Fibroblast of upper back skin (primary cell): Measurements from ENCODE around the gene PRTN3.
"Not testable (repeated sequence)": the region's sequence is repeated elsewhere in the genome, so short reads cannot be mapped to it uniquely, and the experiment has no call there.

Source experiments
- DNase-seq: peaks from one replicate; pipeline ENCODE4 v3.0.0-alpha.2; 2013

Gene PRTN3

DNA sequence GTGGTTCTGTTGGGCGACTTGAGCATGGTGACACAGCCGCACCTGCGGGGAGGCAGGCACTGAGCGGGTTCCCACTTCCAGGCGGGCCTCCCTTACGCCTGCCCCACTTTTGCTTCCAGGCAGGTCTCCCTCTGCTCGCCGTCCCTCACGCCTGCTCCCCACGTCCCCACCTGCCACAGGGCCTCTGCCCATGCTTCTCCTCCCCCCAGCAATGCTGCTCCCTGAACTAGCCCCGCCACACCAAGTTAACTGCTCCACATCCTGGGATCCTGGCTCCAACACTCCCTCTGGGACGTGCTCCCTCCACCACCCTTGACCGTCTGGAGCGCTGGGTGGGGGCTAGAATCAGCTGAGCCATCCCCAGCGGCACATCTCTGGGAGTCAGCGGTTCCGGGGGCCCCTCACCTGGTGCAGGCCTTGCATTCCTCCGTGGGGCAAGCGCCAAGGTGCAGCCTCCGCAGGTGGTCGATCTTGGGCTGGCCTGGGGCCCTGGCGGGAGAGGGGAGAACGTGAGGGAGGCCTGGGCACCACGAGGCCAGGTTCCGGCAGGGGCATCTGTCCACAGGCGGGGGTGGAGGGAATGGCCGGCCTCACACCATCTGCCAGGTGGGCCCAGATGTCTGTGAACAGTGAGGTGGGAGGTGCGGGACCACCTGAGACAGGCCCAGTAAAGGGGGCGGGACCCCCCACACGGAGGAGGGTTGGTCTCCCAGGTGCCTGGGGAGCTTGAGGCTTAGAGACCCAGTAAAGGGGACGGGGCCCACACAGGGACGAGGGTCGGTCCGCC, 27.9 kb downstream of the PRTN3 start:
- DNase-seq: no peak

DNA sequence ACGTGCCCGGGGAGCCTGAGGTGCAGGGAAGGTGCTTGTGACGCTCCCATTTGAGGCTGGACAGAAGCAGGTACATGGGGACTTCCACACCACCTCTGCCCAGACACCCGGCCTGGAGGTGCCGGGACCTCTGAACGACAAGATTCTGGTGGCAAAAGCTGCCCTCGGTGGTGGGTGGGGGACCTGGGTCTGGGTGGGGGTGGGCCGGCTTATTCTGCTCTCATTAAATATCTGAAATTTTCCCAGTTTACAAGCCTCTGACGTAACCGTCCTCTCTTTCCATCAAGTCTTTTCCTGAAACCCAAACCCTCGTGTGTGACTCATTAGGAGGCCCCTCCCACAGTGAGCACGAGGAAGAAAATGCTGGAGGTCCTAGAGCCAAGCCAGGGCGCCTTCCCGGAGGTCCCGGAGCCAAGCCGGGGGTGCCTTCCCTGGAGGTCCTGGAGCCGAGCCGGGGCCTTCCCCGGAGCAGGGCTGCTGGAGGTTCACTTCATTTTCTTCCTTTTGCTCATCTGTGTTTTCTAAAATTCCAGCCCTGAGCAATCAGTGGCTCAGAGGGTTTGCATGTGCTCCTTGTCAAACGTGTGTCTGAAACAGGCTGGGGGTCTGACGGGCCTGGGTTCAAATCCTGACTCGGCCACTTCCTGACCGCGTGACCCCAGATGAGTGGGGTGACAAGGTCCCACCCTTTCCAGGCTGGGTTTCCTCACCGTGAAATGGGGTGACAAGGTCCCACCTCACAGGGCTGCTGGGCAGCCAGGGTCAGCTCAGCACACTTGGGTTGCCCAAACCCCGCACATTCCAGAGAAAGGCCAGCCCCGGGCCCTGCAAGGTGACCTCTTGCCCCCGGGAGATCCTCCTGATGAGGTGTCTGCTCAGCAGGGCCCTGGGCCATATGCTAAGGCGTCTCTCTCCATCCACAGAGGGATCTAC, 28.7 kb downstream of the PRTN3 start:
- DNase-seq: peak; percentile 96

DNA sequence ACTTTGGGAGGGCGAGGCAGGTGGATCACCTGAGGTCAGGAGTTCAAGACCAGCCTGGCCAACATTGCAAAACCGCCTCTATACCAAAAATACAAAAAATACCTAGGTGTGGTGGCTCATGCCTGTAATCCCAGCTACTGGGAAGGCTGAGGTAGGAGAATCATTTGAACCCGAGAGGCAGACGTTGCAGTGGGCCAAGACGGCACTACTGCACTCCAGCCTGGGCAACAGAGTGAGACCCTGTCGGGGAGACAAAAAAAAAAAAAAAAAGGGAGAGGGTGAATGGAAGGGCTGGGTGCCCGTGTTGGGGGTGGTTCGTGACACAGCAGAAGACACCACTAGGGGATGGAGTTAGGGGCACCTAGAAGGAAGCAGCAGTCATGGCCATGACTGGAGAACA, 29.5 kb downstream of the PRTN3 start:
- no peak for DNase-seq

DNA sequence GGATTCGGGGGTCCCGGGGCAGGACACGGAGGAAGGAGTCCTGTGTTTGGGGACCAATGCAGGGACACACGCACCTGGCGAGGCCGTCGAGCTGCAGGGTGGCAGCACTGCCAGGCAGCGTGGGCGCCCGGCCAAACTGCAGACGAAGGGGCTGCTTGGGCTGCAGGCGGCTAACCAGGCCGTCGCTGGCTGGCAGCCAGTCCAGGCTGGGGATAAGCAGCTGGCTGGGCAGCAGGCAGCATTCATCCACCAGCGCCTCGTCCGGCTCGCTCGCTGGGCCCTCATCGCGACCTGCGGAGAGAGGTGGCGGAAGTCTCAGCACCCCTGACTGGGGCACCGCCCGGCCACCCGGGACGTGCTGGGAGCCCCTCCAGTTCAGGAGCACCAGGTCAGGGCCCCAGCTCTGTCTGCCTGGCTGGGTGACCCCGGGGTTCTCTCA, 30.2 kb downstream of the PRTN3 start:
- DNase-seq: no peak

DNA sequence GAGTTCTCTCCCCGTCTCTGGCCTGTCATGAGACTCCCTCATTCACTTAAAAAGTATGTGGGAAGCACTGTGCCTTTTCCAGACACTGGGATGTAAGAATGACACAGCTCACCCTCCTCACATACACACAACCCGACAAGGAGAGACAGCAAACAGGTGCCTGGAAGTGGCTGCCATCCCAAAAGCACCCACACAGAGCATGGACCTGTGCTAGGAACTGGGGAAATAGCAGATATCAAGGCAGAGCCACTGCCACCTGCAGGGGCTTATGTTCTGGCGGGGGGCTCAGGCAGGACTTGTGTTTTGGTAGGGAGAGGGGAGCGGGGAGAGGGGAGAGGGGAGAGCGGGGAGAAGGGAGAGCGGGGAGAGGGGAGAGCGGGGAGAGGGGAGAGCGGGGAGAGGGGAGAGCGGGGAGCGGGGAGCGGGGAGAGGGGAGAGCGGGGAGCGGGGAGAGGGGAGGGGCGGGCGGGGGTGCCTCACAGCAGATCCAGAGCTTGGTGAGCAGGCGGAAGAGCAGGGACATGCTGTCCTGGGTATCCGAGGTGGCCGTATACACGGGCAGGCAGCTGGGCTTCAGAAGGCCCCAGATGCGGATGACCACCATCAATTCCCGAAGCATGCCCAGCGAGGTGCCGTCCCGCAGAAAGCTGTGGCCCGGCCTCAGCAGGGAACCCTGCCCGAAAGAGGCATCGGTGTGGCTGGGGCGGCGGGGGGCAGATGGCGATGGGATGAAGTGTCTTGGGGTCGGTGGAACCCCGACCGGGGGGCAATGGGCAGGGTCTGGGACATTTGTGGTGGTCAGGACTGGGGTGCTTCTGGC, 30.9 kb downstream of the PRTN3 start:
- no peak for DNase-seq

DNA sequence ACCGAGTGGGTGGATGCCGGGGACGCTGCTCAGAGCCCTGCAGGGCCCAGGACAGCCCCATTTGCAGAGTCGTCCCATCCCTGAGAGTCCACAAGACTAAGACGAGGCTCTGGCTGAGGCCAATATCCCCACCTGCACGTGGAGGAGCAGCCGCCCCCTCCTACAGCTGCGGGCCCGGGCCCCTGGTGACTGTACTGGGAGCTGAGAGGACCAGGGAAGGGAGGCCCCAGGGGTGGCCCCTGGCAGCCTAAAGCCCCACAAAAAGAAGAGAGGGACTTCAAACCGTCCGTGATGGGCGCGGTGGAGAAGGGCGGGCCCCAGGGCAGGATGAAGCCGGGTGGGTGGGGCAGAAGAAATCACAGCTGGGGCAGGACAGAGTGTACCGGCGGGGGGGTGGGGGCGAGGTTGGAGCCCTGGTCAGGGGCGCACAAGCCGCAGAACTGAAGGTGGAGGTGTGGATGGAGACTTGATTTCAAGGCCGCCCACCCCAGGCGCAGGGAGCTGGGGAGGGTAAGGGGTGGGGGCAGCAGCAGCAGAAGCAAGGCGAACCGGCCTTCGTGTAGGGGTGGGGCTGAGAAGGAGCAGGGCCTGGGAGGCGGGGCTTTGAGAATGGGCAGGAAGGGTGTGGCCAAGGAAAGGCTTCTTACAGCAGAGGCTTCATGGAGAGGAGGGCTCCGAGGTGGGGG, 31.6 kb downstream of the PRTN3 start:
- peak; percentile 75 for DNase-seq

DNA sequence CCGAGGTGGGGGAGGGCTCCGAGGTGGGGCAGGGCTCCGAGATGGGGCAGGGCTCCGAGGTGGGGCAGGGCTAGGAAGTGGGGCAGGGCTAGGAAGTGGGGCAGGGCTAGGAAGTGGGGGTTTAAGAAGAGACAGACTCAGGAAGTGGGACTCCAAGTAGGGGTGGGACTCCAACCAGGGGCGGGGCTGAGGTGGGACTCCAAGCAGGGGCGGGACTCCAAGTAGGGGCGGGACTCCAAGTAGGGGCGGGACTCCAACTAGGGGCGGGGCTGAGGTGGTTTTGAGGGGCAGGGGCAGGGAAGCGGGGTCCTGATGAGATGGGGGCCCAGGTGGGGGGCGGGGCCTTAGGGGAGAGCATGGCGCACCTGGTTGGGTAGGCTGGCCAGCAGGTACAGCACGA, 32.3 kb downstream of the PRTN3 start:
- DNase-seq: peak; percentile 62

DNA sequence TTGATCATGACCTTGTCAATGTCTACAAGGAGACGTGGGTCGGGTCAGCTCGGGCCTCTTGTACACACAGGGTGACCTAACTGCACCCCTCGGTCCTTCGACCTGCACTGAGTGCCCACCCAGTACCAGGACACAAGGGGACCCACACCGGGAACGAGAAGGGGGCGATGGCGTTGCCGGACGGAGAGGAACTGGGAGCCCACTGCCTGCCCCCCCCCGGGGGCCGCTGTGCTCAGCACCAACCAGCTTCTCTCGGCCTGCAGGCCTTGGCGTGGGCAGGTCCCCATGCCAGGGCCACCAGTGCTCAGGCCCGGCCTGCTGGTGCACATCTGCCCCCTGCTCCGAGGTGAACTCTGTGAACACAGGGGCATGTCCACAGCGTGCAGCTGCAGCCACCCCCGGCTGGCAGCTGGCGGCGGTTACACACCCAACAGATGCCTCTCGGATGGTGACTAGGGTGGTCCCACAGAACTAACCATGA, 32.8 kb downstream of the PRTN3 start:
- no peak for DNase-seq

DNA sequence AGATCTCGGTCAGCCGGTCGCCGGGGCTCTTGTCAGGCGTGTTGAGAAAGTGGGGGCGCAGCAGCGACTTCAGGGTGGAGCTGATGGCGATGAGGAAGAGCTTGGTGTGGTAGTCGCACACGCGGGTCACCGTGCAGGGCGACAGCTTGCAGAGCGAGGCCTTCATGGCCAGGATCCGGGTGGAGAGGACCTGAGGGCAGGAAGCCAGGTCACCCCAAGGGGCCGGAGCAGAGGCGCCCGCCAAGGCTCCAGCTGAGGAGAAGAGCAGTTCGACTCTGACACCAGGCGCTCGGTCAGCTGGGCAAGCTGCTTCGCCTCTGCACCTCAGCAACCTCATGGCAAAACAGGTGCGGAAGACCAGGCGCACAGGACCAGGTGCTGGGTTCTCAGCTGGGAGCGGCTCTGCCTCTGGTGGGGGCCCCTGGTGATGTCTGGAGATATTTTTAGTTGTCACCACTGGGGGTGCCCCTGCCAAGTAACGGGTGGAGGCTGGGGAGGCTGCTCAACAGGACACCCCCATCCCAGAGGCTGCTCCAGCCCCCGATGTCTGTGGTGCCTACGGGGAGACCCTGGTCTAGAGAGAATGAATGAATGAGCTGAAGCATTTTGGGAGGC, 34.6 kb downstream of the PRTN3 start:
- no peak for DNase-seq

DNA sequence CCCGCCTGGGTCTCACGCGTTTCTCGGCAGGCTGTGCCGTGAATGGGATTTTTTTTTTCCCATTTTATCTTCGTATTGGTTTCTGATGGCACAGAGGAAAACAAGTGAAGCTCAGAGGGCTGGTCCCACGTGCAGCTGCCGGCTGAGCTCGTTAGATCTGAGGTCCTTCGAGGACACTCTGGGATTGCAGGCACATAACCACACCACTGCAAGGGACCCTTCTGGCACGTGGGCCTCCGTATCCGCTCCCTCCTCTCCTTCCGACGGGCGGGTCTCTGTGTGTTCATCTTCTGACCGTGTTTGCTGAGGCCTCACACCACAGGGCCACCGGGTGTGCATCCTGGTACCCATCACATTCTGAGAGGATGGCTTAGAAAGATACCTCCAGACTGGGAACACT, 35.3 kb downstream of the PRTN3 start:
- DNase-seq: no peak

DNA sequence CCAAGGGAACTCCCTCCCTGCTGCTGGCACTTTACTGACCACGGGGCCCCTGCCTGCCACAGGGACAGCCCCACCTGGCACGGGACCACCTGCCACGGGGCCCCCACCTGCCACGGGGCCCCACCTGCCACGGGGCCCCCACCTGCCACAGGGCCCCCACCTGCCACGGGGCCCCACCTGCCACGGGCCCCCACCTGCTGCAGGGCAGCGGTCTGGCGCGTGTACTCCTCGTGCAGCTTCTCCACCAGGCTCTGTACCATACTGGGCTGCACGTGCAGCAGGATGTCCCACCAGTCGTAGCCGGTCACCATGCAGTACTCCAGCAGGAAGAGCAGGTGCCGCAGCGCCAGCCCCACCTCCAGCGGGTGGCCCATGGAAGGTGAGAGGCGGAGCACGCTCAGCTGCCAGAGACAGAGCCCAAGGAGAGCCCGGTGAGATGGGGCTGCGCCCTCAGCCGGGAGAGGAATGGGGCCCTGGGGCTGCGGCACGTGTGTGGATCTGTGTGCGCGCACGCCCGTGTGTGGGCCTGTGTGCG, 36.0 kb downstream of the PRTN3 start:
- DNase-seq: no peak

DNA sequence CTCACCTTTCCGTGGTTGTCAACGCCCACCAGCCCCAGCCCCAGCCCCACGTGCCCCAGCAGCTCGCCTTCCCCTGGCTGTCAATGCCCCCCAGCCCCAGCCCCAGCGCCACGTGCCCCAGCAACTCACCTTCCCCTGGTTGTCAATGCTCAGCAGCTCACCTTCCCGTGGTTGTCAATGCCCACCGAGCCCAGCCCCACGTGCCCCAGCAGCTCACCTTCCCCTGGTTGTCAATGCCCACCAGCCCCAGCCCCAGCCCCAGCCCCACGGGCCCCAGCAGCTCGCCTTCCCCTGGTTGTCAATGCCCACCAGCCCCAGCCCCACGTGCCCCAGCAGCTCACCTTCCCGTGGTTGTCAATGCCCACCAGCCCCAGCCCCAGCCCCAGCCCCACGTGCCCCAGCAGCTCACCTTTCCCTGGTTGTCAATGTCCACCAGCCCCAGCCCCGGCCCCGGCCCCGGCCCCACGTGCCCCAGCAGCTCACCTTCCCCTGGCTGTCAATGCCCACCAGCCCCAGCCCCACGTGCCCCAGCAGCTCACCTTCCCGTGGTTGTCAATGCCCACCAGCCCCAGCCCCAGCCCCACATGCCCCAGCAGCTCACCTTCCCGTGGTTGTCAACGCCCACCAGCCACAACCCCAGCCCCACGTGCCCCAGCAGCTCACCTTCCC, 37.3 kb downstream of the PRTN3 start:
- DNase-seq: not testable (repeated sequence)

DNA sequence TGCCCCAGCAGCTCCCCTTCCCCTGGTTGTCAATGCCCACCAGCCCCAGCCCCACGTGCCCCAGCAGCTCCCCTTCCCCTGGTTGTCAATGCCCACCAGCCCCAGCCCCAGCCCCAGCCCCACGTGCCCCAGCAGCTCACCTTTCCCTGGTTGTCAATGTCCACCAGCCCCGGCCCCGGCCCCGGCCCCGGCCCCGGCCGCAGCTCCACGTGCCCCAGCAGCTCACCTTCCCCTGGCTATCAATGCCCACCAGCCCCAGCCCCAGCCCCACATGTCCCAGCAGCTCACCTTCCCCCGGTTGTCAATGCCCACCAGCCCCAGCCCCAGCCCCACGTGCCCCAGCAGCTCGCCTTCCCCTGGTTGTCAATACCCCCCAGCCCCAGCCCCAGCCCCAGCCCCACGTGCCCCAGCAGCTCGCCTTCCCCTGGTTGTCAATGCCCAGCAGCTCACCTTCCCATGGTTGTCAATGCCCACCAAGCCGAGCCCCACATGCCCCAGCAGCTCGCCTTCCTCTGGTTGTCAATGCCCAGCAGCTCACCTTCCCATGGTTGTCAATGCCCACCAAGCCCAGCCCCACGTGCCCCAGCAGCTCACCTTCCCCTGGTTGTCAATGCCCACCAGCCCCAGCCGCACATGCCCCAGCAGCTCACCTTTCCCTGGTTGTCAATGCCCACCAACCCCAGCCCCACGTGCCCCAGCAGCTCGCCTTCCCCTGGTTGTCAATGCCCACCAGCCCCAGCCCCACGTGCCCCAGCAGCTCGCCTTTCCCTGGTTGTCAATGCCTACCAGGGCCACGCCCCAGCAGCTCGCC, 38.2 kb downstream of the PRTN3 start:
- not testable (repeated sequence) for DNase-seq

DNA sequence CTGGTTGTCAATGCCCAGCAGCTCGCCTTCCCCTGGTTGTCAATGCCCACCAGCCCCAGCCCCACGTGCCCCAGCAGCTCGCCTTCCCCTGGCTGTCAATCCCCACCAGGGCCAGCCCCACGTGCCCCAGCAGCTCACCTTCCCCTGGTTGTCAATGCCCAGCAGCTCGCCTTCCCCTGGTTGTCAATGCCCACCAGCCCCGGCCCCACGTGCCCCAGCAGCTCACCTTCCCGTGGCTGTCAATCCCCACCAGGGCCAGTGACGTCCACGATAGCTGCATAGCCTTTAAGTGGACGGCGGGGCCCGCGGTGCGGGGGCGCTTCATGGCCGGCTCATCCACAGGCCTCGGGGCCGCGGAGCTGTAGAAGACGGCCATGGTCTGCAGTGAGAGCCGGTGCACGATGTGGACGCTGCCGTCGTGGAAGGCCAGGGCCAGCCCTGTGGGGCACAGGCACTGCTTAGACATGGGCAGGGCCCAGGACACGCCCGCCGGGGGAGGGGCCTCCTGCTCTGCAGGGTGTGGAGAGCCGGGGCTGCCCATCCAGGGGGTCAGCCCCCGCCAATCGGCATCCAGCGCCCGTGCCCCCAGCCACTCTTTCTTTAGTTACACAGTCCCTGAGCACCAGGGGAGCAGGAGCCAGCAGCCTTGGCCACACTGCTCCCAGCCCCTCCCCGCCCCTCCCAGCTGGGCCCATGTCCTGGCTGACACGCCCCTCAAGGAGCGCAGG, 39.1 kb downstream of the PRTN3 start:
- DNase-seq: no peak

DNA sequence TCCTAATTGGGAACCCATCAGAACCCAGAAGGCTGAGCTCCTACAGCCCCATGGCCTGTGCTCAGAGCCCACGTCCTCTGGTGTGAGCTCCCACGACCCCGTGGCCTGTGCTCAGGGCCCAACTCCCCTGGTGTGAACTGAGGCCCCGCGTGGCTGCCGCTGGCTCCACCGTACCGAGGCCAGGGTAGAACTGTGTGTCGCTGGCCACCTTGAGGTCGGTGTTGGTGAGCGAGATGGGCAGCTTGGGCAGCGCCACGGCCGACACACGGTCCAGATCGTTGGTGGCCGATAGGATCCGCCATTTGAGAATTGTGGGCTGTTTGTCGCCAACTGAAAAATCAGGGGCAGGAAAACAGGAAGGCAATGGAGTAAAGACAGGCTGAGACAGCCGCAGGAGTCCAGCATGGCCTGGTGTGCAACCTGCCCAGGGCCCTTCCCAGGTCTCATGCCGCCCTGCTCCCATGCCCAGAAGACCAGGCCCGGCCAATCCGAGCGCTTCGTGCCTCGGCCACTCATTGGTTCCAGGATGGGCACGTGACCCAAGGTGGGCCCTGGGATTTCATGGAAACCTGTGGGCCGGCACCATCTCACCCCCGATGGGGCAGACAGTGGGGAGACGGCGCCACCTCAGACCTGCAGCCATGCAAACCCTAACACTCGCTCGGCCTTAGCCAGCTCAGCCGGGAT, 40.7 kb downstream of the PRTN3 start:
- DNase-seq: no peak

DNA sequence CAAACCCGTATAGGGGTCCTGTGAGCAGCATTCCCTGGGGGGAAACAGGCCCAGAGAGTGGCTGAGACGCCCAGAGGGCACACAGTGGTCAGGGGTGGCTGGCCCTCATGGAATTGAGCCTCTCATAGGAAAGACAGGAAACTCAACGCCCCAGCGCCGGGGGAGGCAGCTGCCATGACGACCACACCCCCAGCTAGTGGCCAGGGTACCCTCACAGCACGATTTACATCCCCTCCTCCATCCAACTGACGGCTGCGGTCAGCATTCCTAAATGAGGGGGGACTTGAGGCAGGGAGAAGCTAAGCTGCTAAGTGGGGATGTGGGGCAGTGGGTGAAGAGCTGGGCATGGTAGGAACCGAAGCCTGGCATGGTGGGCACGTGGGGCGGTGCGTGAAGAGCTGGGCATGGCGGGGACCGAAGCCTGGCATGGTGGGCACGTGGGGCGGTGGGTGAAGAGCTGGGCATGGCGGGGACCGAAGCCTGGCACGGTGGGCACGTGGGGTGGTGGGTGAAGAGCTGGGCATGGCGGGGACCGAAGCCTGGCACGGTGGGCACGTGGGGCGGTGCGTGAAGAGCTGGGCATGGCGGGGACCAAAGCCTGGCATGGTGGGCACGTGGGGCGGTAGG, 42.2 kb downstream of the PRTN3 start:
- DNase-seq: no peak

DNA sequence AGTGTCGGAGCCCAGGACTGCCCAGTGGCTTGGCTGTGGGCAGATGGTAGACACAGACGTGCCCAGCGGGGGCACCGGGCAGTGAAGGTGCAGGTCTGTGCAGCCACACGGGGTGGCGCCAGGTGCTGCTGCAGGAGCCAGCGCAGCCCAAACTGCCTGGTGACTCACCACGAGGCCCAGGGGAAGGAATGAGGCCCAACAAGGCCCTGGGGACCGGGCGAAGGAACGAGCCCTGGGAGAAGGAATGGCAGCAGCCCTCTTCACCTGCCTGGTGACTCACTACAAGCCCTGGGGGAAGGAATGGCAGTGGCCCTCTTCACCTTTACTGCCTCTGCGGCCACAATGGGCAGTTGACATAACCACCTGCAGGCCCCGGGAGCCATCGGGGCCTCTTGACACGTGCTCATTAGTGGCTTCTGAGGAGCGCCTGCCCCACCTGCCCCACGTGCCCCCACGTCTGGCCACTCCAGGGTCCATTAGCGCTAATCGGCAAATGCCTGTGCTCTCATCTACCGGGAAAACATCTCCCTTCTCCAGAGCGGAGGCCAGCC, 42.9 kb downstream of the PRTN3 start:
- no peak for DNase-seq
